Keratinocyte (primary cell): ENCODE measurements around the gene TTN. TPM values are rescaled to one million over a fixed set of nuclear protein-coding genes. Genes with fewer than 3 reads are reported as not detected.

Experiments
- DNase-seq: peaks from one replicate; pipeline ENCODE4 v3.0.0-alpha.2; 2011; ENCODE audit warnings: low read depth, missing footprints, low spot score
- FAIRE-seq: peaks from 2 replicates; lab custom pipeline; 2011; peaks lifted over from hg19 to GRCh38; lab: Jason Lieb, UNC
- H2AFZ ChIP-seq: 2 replicates; pipeline ENCODE4 v1.6.0; 2012; ENCODE audit warnings: low read length, control low read depth, inconsistent platforms; ENCODE audit not compliant: control insufficient read depth
- H3K27ac ChIP-seq: 2 replicates; pipeline ENCODE4 v1.5.1; 2011; ENCODE audit warnings: low read length; ENCODE audit not compliant: control insufficient read depth, insufficient read depth
- H3K27me3 ChIP-seq: 3 replicates; pipeline ENCODE4 v1.6.0; 2011; ENCODE audit warnings: low read length; ENCODE audit not compliant: control insufficient read depth, insufficient read depth; ENCODE audit errors: extremely low read depth
- H3K36me3 ChIP-seq, 2 experiments: 2 replicates in 1 of 2; 3 replicates in 1 of 2; pipeline ENCODE4 v1.5.1; 2011; ENCODE audit warnings: low read length in 2 of 2, mild to moderate bottlenecking in 1 of 2; ENCODE audit not compliant: control insufficient read depth in 2 of 2, insufficient read depth in 2 of 2; ENCODE audit errors: extremely low read depth in 1 of 2
- H3K4me1 ChIP-seq: 3 replicates; pipeline ENCODE4 v1.5.1; 2011; ENCODE audit warnings: low read length; ENCODE audit not compliant: control insufficient read depth, insufficient read depth; ENCODE audit errors: extremely low read depth
- H3K4me2 ChIP-seq: 3 replicates; pipeline ENCODE4 v1.6.0; 2011; ENCODE audit warnings: low read depth, low read length; ENCODE audit not compliant: control insufficient read depth, insufficient read depth; ENCODE audit errors: extremely low read depth
- H3K4me3 ChIP-seq, 3 experiments: fragments of 200-600 bp in 1 of 3; sonication (generic) in 1 of 3; 2 replicates in 2 of 3; 3 replicates in 1 of 3; pipeline ENCODE4 v1.5.1; 2011 to 2016; ENCODE audit warnings: low read length in 3 of 3, mild to moderate bottlenecking in 3 of 3, control low read depth in 2 of 3, inconsistent platforms in 1 of 3, low read depth in 1 of 3, mixed read lengths in 1 of 3, mixed run types in 1 of 3, moderate library complexity in 1 of 3; ENCODE audit not compliant: control insufficient read depth in 2 of 3, insufficient read depth in 2 of 3; ENCODE audit errors: extremely low read depth in 1 of 3
- H3K79me2 ChIP-seq: 2 replicates; pipeline ENCODE4 v1.6.0; 2012; ENCODE audit warnings: low read length; ENCODE audit not compliant: control insufficient read depth, insufficient read depth
- H3K9ac ChIP-seq: 3 replicates; pipeline ENCODE4 v1.6.0; 2011; ENCODE audit warnings: low read length; ENCODE audit not compliant: control insufficient read depth, insufficient read depth; ENCODE audit errors: extremely low read depth
- H3K9me1 ChIP-seq: 3 replicates; pipeline ENCODE4 v1.6.0; 2011; ENCODE audit warnings: low read length; ENCODE audit not compliant: control insufficient read depth, insufficient read depth; ENCODE audit errors: extremely low read depth
- H3K9me3 ChIP-seq: 2 replicates; pipeline ENCODE4 v1.5.1; 2012; ENCODE audit warnings: low read depth, low read length; ENCODE audit not compliant: control insufficient read depth
- H4K20me1 ChIP-seq: 3 replicates; pipeline ENCODE4 v1.6.0; 2011; ENCODE audit warnings: low read length; ENCODE audit not compliant: control insufficient read depth, insufficient read depth; ENCODE audit errors: extremely low read depth
- EZH2 ChIP-seq: IDR thresholded peaks from one replicate; pipeline ENCODE4 v1.6.1; 2012; ENCODE audit warnings: inconsistent platforms, mild to moderate bottlenecking, low read length, moderate library complexity
- dilution Hi-C: fragments of 300-500 bp; cut with MboI; formaldehyde crosslinking; loops from one replicate; pipeline ENCODE4 v1.7.0; 2020; ENCODE audit warnings: low sequenced_read_pairs; ENCODE audit not compliant: extremely low pct_ligation_motif_present
- polyA minus RNA-seq, 3 experiments: library from RNA; depleted of rRNA, polyadenylated mRNA; stranded (reverse); fragments of >200 nt; gene quantifications; 1 replicate in 1 of 3; 2 replicates in 1 of 3; 3 replicates in 1 of 3; pipeline ENCODE4 v1.2.3, GENCODE V29; 2011
- polyA plus RNA-seq, 5 experiments: library from polyadenylated mRNA; depleted of rRNA in 3 of 5; stranded (reverse) in 3 of 5; stranded (forward) in 1 of 5; unstranded in 1 of 5; fragments of >200 nt; gene quantifications; 1 replicate in 1 of 5; 2 replicates in 3 of 5; 3 replicates in 1 of 5; pipeline versions ENCODE4 v1.2.1 to v1.2.3, GENCODE V29; 2011 to 2012; ENCODE audit warnings: missing spikeins in 2 of 5, low read depth in 1 of 5, low replicate concordance in 1 of 5
- TF ChIP-seq, protein P1 (sequence below), 3 experiments: IDR thresholded peaks in 1 of 3; conservative IDR thresholded peaks in 1 of 3; optimal IDR thresholded peaks in 1 of 3; 2 replicates in 2 of 3; 3 replicates in 1 of 3; pipeline versions ENCODE3 to v1.5.1; 2011; ENCODE audit warnings: low read length in 3 of 3, mild to moderate bottlenecking in 3 of 3, moderate library complexity in 2 of 3, control low read depth in 1 of 3, inconsistent platforms in 1 of 3; ENCODE audit not compliant: insufficient read depth in 2 of 3; ENCODE audit errors: extremely low read depth in 1 of 3

The TTN gene
- under 0.01 to 0.11 TPM (median 0.01 TPM) in 3 replicates for polyA plus RNA-seq
- not detected for polyA plus RNA-seq (2011; ENCODE audit: low read depth)
- polyA plus RNA-seq (2011; cell fraction: cytosol; rRNA removed): 0.01 TPM in 1 of 2 replicates, not detected in the other
- 0.01 and 0.04 TPM in 2 replicates for polyA plus RNA-seq (2011; cell fraction: nucleus; rRNA removed)
- 0.06 and 0.17 TPM in 2 replicates for polyA plus RNA-seq (2012; ENCODE audit: low replicate concordance)
- under 0.01 to 0.03 TPM in 2 of 3 replicates, not detected in the other for polyA minus RNA-seq
- not detected for polyA minus RNA-seq (2011; cell fraction: cytosol; rRNA and poly(A)+ RNA removed)
- under 0.01 and 0.08 TPM in 2 replicates for polyA minus RNA-seq (2011; cell fraction: nucleus; rRNA and poly(A)+ RNA removed)

DNA sequence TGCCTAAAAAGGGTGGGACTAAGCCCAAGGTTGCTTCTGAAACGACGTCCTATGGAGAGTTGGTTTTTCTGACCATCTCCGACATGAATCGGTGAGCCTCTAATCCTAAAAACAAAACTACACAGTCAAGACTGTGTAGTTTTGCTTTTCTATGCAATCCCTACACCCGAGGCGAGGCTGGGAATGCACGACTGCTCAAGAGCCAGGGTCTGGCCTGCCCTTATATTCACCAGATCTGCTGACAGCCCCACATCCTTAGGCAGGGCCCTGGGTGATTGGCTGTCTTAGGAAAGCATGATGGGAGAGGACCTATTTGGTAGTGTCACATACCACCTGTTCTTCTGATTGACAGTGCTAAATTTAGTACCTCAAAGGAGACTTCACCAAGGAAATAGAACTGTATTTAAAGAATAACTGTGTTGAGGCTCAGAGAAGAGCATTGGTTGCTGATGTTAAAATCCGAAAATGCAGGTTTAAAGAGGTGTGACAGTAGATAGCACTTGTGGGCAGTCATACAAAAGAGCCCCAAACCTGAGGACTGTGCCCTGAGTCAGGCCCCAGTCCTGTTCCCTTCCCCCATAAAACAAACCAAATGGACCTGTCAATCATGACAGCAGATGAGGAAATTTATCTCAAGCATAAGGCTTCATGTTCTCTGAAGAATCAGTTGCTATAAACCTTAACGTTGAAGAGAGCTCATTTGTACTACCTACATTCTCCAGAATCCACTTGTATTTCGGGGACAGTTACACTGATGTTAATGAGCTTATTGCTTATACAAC lies at the start of gene TTN:
TSS of gene TTN (minus strand) at position 197 of the 782 bp plus-strand sequence. CDS start 2,781 bp downstream, outside the sequence.
- Histone ChIP-seq H3K27me3 (no peaks in the 10 kb centered on the region), H4K20me1 (no peaks in the 10 kb centered on the region), H3K4me1 (no peaks in the 10 kb centered on the region), H3K79me2 (no peaks in the 10 kb centered on the region), H3K9me3 (no peaks in the 10 kb centered on the region), H3K4me2 (no peak within 1 kb of the TSS), H2AFZ (no peak within 1 kb of the TSS), H3K4me3 (no peak within 1 kb of the TSS), H3K36me3 (no peaks in the 10 kb centered on the region), H3K9ac (no peak within 1 kb of the TSS), H3K9me1 (no peaks in the 10 kb centered on the region), H3K27ac (no peak within 1 kb of the TSS)
- DNase-seq (no peak), FAIRE-seq (no peak)
- dilution Hi-C loops: loop anchor here (25.0 kb wide), 1 partner anchor 105 kb away; no protein-coding TSS in a partner anchor
- TF ChIP-seq, protein P1, sequence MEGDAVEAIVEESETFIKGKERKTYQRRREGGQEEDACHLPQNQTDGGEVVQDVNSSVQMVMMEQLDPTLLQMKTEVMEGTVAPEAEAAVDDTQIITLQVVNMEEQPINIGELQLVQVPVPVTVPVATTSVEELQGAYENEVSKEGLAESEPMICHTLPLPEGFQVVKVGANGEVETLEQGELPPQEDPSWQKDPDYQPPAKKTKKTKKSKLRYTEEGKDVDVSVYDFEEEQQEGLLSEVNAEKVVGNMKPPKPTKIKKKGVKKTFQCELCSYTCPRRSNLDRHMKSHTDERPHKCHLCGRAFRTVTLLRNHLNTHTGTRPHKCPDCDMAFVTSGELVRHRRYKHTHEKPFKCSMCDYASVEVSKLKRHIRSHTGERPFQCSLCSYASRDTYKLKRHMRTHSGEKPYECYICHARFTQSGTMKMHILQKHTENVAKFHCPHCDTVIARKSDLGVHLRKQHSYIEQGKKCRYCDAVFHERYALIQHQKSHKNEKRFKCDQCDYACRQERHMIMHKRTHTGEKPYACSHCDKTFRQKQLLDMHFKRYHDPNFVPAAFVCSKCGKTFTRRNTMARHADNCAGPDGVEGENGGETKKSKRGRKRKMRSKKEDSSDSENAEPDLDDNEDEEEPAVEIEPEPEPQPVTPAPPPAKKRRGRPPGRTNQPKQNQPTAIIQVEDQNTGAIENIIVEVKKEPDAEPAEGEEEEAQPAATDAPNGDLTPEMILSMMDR (optimal IDR thresholded peaks at IDR 0.05 in 1 of 3, IDR thresholded peaks at IDR 0.05 in 1 of 3, conservative IDR thresholded peaks at IDR 0.05 in 1 of 3; ENCODE audit: extremely low read depth in 1 of 3, insufficient read depth in 2 of 3, low read length in 3 of 3): no peak
- TF ChIP-seq EZH2: no peak

DNA sequence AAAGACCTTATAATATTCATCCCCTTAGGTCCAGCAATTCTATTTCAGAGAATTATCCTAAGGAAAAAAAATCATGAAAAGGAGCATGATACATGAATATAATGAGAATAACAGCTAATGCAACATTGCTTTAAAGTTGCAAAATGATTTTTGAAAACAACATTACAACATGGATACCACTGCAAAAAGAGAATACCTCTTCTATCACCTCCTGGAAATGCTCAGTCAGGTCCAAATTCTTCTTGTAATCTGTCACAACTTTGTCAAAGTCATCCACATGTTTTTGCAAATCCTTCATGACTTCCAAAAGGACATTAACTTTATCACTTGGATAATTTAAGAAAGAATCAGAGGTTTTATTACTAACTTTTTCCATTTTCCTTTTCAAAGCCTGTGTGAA lies 47.9 kb upstream of the TTN start:
- Histone ChIP-seq H3K9me3 (no peaks in the 10 kb centered on the region), H3K27ac (no peak overlapping the region), H3K4me1 (no peaks in the 10 kb centered on the region), H3K79me2 (no peaks in the 10 kb centered on the region), H3K36me3 (no peaks in the 10 kb centered on the region), H3K27me3 (no peaks in the 10 kb centered on the region), H4K20me1 (no peaks in the 10 kb centered on the region), H3K9ac (no peak overlapping the region), H3K9me1 (no peaks in the 10 kb centered on the region), H3K4me2 (no peak overlapping the region), H3K4me3 (no peak overlapping the region), H2AFZ (no peak overlapping the region)
- FAIRE-seq (no peak), DNase-seq (no peak)
- TF ChIP-seq, protein P1 (optimal IDR thresholded peaks at IDR 0.05 in 1 of 3, IDR thresholded peaks at IDR 0.05 in 1 of 3, conservative IDR thresholded peaks at IDR 0.05 in 1 of 3; ENCODE audit: extremely low read depth in 1 of 3, insufficient read depth in 2 of 3, low read length in 3 of 3): no peak
- no peak for TF ChIP-seq EZH2
- dilution Hi-C loops: no loop called here
